Fibroblast of peridontal ligament (primary cell): ENCODE results near the gene EIPR1.
"Not testable (repeated sequence)": the region's sequence is repeated elsewhere in the genome, so short reads cannot be mapped to it uniquely, and the experiment has no call there.

ENCODE experiments used
- DNase-seq: peaks from one replicate; pipeline ENCODE4 v3.0.0-alpha.2; 2010; ENCODE audit errors: extremely low read depth

The EIPR1 gene

GRCh38 chr2:3193443-3194330, 183.9 kb downstream of the EIPR1 start:
- DNase-seq, result no peak

GRCh38 chr2:3192920-3193319, 184.7 kb downstream of the EIPR1 start:
- DNase-seq, result no peak

- no peak for DNase-seq
Observed at GRCh38 chr2:3192281-3192818, 185.3 kb downstream of the EIPR1 start.

- DNase-seq, result no peak
Observed at GRCh38 chr2:3189961-3190360, 187.7 kb downstream of the EIPR1 start.

GRCh38 chr2:3189076-3189591, 188.5 kb downstream of the EIPR1 start:
- no peak for DNase-seq

GRCh38 chr2:3188405-3188946, 189.1 kb downstream of the EIPR1 start:
- DNase-seq, result no peak

- DNase-seq, result no peak
Observed at GRCh38 chr2:3187467-3187866, 190.2 kb downstream of the EIPR1 start.

- DNase-seq, result no peak
Observed at GRCh38 chr2:3186766-3187165, 190.9 kb downstream of the EIPR1 start.

GRCh38 chr2:3185910-3186309, 191.7 kb downstream of the EIPR1 start:
- DNase-seq, result no peak

- no peak for DNase-seq
Observed at GRCh38 chr2:3185256-3185655, 192.4 kb downstream of the EIPR1 start.

- no peak for DNase-seq
Observed at GRCh38 chr2:3184167-3184566, 193.5 kb downstream of the EIPR1 start.

GRCh38 chr2:3183766-3184165, 193.9 kb downstream of the EIPR1 start:
- no peak for DNase-seq

- no peak for DNase-seq
Observed at GRCh38 chr2:3182848-3183247, 194.8 kb downstream of the EIPR1 start.

- no peak for DNase-seq
Observed at GRCh38 chr2:3181416-3182010, 196.1 kb downstream of the EIPR1 start.

GRCh38 chr2:3180909-3181221, 196.8 kb downstream of the EIPR1 start:
- not testable (repeated sequence) for DNase-seq

GRCh38 chr2:3180082-3180908, 197.3 kb downstream of the EIPR1 start:
- DNase-seq, result no peak

- DNase-seq, result no peak
Observed at GRCh38 chr2:3179626-3180025, 198.0 kb downstream of the EIPR1 start.

- DNase-seq, result no peak
Observed at GRCh38 chr2:3179208-3179607, 198.4 kb downstream of the EIPR1 start.

GRCh38 chr2:3178578-3179031, 199.0 kb downstream of the EIPR1 start:
- no peak for DNase-seq

GRCh38 chr2:3177891-3178577, 199.6 kb downstream of the EIPR1 start:
- no peak for DNase-seq

GRCh38 chr2:3176869-3177255, 200.8 kb downstream of the EIPR1 start:
- no peak for DNase-seq
